GM08714 (cell line): ENCODE data around the gene ASB10.

Experiments
- H3K4me3 ChIP-seq: fragments of 200-500 bp; sonication (Bioruptor generic); 2 replicates; pipeline ENCODE4 v1.5.1; 2014; ENCODE audit warnings: mild to moderate bottlenecking, low read length, inconsistent platforms
- ZNF274 ChIP-seq: IDR thresholded peaks from 2 replicates; pipeline ENCODE4 v1.6.1; 2012; ENCODE audit warnings: mild to moderate bottlenecking, low read depth, low read length

ASB10 gene

GRCh38 chr7:151173386-151174245 lies 13.4 kb downstream of the ASB10 start:
- TF ChIP-seq ZNF274, result no peak
- no peak overlapping the region for H3K4me3 ChIP-seq

- no peak for TF ChIP-seq ZNF274
- H3K4me3 ChIP-seq, result no peak overlapping the region
Measured at GRCh38 chr7:151172273-151173141, 14.5 kb downstream of the ASB10 start.

- TF ChIP-seq ZNF274, result no peak
- H3K4me3 ChIP-seq, result no peak overlapping the region
Measured at GRCh38 chr7:151168787-151169162, 18.3 kb downstream of the ASB10 start.

GRCh38 chr7:151168003-151168786 lies 18.9 kb downstream of the ASB10 start:
- TF ChIP-seq ZNF274, result no peak

GRCh38 chr7:151167197-151167961 lies 19.7 kb downstream of the ASB10 start, which contains the start of gene GBX1:
Gene GBX1, minus strand, starts transcription at chr7:151167694. Its CDS starts 146 bp downstream, at chr7:151167548.
- no peak for TF ChIP-seq ZNF274
- peak within 1 kb of the TSS; percentile 37 for H3K4me3 ChIP-seq

More at GRCh38 chr7:151168003-151168786, 18.9 kb downstream of the ASB10 start:
- H3K4me3 ChIP-seq, result peak overlapping the region; percentile 37

GRCh38 chr7:151166629-151167196 lies 20.3 kb downstream of the ASB10 start:
- TF ChIP-seq ZNF274, result no peak
- H3K4me3 ChIP-seq, result no peak overlapping the region; the same call in 1 of the 2 replicates

- TF ChIP-seq ZNF274, result no peak
- no peak overlapping the region for H3K4me3 ChIP-seq
Measured at GRCh38 chr7:151161757-151162156, 25.3 kb downstream of the ASB10 start.

- TF ChIP-seq ZNF274, result no peak
- H3K4me3 ChIP-seq, result no peak overlapping the region
Measured at GRCh38 chr7:151157645-151158329, 29.3 kb downstream of the ASB10 start.

- H3K4me3 ChIP-seq, result no peak overlapping the region
- no peak for TF ChIP-seq ZNF274
Measured at GRCh38 chr7:151152643-151153513, 34.2 kb downstream of the ASB10 start.

GRCh38 chr7:151150388-151150787 lies 36.7 kb downstream of the ASB10 start:
- TF ChIP-seq ZNF274, result no peak

More at GRCh38 chr7:151150388-151150787, 36.7 kb downstream of the ASB10 start:
- no peak overlapping the region for H3K4me3 ChIP-seq
